ENCODE data around the gene SLC25A43.
"Not testable (repeated sequence)": the region's sequence is repeated elsewhere in the genome, so short reads cannot be mapped to it uniquely, and the experiment has no call there.

SLC25A43 gene

GRCh38 chrX:119467842-119468550 lies 68.9 kb downstream of the SLC25A43 start, which contains the start of gene SLC25A5:
Gene SLC25A5, plus strand, starts transcription at chrX:119468444. Its CDS starts 72 bp downstream, at chrX:119468516.
- peak; percentile 66 to 77 for DNase-seq (ENCODE audit: low read depth in 2 of 2)

- DNase-seq (ENCODE audit: low read depth in 2 of 2), result peak; percentile 84
These were observed 69.6 kb downstream of the SLC25A43 start for GRCh38 chrX:119468551-119469312.

- no peak for DNase-seq (ENCODE audit: low read depth in 2 of 2)
These were observed 70.1 kb downstream of the SLC25A43 start for GRCh38 chrX:119469313-119469635.

GRCh38 chrX:119474615-119475388 lies 75.7 kb downstream of the SLC25A43 start:
- DNase-seq (ENCODE audit: low read depth in 2 of 2), result no peak

- DNase-seq (ENCODE audit: low read depth in 2 of 2), result no peak
These were observed 76.4 kb downstream of the SLC25A43 start for GRCh38 chrX:119475389-119476101.

GRCh38 chrX:119477812-119478232 lies 78.7 kb downstream of the SLC25A43 start:
- no peak for DNase-seq (ENCODE audit: low read depth in 2 of 2)

- no peak for DNase-seq (ENCODE audit: low read depth in 2 of 2)
These were observed 79.4 kb downstream of the SLC25A43 start for GRCh38 chrX:119478504-119478903.

GRCh38 chrX:119479845-119480244 lies 80.7 kb downstream of the SLC25A43 start:
- DNase-seq (ENCODE audit: low read depth in 2 of 2), result no peak

GRCh38 chrX:119481323-119481801 lies 82.2 kb downstream of the SLC25A43 start:
- no peak for DNase-seq (ENCODE audit: low read depth in 2 of 2)

GRCh38 chrX:119482041-119482440 lies 82.9 kb downstream of the SLC25A43 start:
- no peak for DNase-seq (ENCODE audit: low read depth in 2 of 2)

- peak; percentile 52 to 59 for DNase-seq (ENCODE audit: low read depth in 2 of 2)
These were observed 83.6 kb downstream of the SLC25A43 start for GRCh38 chrX:119482481-119483480.

GRCh38 chrX:119486745-119487144 lies 87.6 kb downstream of the SLC25A43 start:
- DNase-seq (ENCODE audit: low read depth in 2 of 2), result no peak

GRCh38 chrX:119487766-119488165 lies 88.6 kb downstream of the SLC25A43 start:
- not testable (repeated sequence) for DNase-seq (ENCODE audit: low read depth in 2 of 2)

- DNase-seq (ENCODE audit: low read depth in 2 of 2), result no peak
These were observed 89.6 kb downstream of the SLC25A43 start for GRCh38 chrX:119488749-119489148.

GRCh38 chrX:119489212-119490074 lies 90.3 kb downstream of the SLC25A43 start:
- DNase-seq (ENCODE audit: low read depth in 2 of 2), result no peak

- DNase-seq (ENCODE audit: low read depth in 2 of 2), result no peak
These were observed 93.3 kb downstream of the SLC25A43 start for GRCh38 chrX:119492463-119492862.

GRCh38 chrX:119493851-119494495 lies 94.8 kb downstream of the SLC25A43 start:
- not testable (repeated sequence) for DNase-seq (ENCODE audit: low read depth in 2 of 2)
